Measurements from ENCODE around the gene PTGIS. TPM values are rescaled to one million over a fixed set of nuclear protein-coding genes. Genes with fewer than 3 reads are reported as not detected.
"Not testable (repeated sequence)": the region's sequence is repeated elsewhere in the genome, so short reads cannot be mapped to it uniquely, and the experiment has no call there.

Gene PTGIS
- total RNA-seq, 2 donors from 2014 or later = 45.2 to 124 TPM

GRCh38 chr20:49566401-49567364 is 1.3 kb downstream of the PTGIS start:
- ATAC-seq (no peak), DNase-seq (no peak)
- intact Hi-C loops (cut with DNase I) = no loop called here

GRCh38 chr20:49564991-49565390 is 2.9 kb downstream of the PTGIS start:
- intact Hi-C loops (cut with DNase I); ATAC-seq; DNase-seq: not testable (repeated sequence)

GRCh38 chr20:49563015-49563980 is 4.6 kb downstream of the PTGIS start:
- intact Hi-C loops (cut with DNase I) = no loop called here
- DNase-seq = no peak

GRCh38 chr20:49562311-49563014 is 5.5 kb downstream of the PTGIS start:
- intact Hi-C loops (cut with DNase I) = no loop called here
- ATAC-seq = peak; percentile 83 to 86
- DNase-seq = peak; percentile 91

More at GRCh38 chr20:49563015-49563980, 4.6 kb downstream of the PTGIS start:
- ATAC-seq = no peak

GRCh38 chr20:49561806-49562205 is 6.1 kb downstream of the PTGIS start:
- intact Hi-C loops (cut with DNase I) = no loop called here
- DNase-seq (no peak), ATAC-seq (no peak)

- no peak for ATAC-seq
- intact Hi-C loops (cut with DNase I) = no loop called here
Observed at GRCh38 chr20:49561256-49561655, 6.7 kb downstream of the PTGIS start.

GRCh38 chr20:49560646-49561045 is 7.3 kb downstream of the PTGIS start:
- intact Hi-C loops (cut with DNase I) = no loop called here
- no peak for DNase-seq
- ATAC-seq = no peak

More at GRCh38 chr20:49561256-49561655, 6.7 kb downstream of the PTGIS start:
- DNase-seq = no peak

- ATAC-seq (no peak), DNase-seq (no peak)
- intact Hi-C loops (cut with DNase I) = no loop called here
Observed at GRCh38 chr20:49560186-49560585, 7.8 kb downstream of the PTGIS start.

GRCh38 chr20:49559411-49560081 is 8.4 kb downstream of the PTGIS start:
- DNase-seq = no peak
- intact Hi-C loops (cut with DNase I) = loop anchor here in 1 of 2 donors (5.0 kb wide), 1 partner anchor 288 kb away; no protein-coding TSS in a partner anchor
- peak; percentile 29 to 51 for ATAC-seq

GRCh38 chr20:49558826-49559225 is 9.1 kb downstream of the PTGIS start:
- no peak for ATAC-seq
- intact Hi-C loops (cut with DNase I) = loop anchor here in 1 of 2 donors (5.0 kb wide), 1 partner anchor 288 kb away; no protein-coding TSS in a partner anchor
- no peak for DNase-seq

GRCh38 chr20:49557449-49557848 is 10.5 kb downstream of the PTGIS start:
- no peak for ATAC-seq
- DNase-seq = no peak
- intact Hi-C loops (cut with DNase I) = loop anchor here in 1 of 2 donors (5.0 kb wide), 1 partner anchor 290 kb away; no protein-coding TSS in a partner anchor

- DNase-seq = no peak
- intact Hi-C loops (cut with DNase I) = loop anchor here in 1 of 2 donors (5.0 kb wide), 1 partner anchor 291 kb away; no protein-coding TSS in a partner anchor
Observed at GRCh38 chr20:49556621-49557020, 11.3 kb downstream of the PTGIS start.

GRCh38 chr20:49549801-49550551 is 18.0 kb downstream of the PTGIS start:
- no peak for DNase-seq
- no peak for ATAC-seq
- intact Hi-C loops (cut with DNase I) = loop anchor here in 1 of 2 donors (10.0 kb wide), 1 partner anchor 305 kb away; no protein-coding TSS in a partner anchor

More at GRCh38 chr20:49556621-49557020, 11.3 kb downstream of the PTGIS start:
- no peak for ATAC-seq

GRCh38 chr20:49548371-49548947 is 19.5 kb downstream of the PTGIS start:
- DNase-seq (no peak), ATAC-seq (no peak)
- intact Hi-C loops (cut with DNase I) = loop anchor here in 1 of 2 donors (10.0 kb wide), 1 partner anchor 306 kb away; no protein-coding TSS in a partner anchor

- ATAC-seq = no peak
- DNase-seq = no peak
- intact Hi-C loops (cut with DNase I) = loop anchor here in 1 of 2 donors (10.0 kb wide), 1 partner anchor 309 kb away; no protein-coding TSS in a partner anchor
Observed at GRCh38 chr20:49545572-49545971, 22.4 kb downstream of the PTGIS start.

GRCh38 chr20:49544535-49544934 is 23.4 kb downstream of the PTGIS start:
- intact Hi-C loops (cut with DNase I) = loop anchor here in 1 of 2 donors (5.0 to 10.0 kb wide), 2 partner anchors 63 to 310 kb away; no protein-coding TSS in a partner anchor
- DNase-seq (no peak), ATAC-seq (no peak)
